ENCODE measurements around the gene ADGRG7.
"Not testable (repeated sequence)": the region's sequence is repeated elsewhere in the genome, so short reads cannot be mapped to it uniquely, and the experiment has no call there.

The ADGRG7 gene

GRCh38 chr3:100609305-100609704 is at the start of gene ADGRG7:
Gene ADGRG7 (plus strand): TSS chr3:100609601. CDS start chr3:100609857, 256 bp downstream.
- in situ Hi-C loops (cut with HindIII; ENCODE audit: low sequenced_read_pairs): no loop called here

GRCh38 chr3:100560426-100560825 is 49.0 kb upstream of the ADGRG7 start:
- in situ Hi-C loops (cut with HindIII; ENCODE audit: low sequenced_read_pairs): no loop called here

- in situ Hi-C loops (cut with HindIII; ENCODE audit: low sequenced_read_pairs): no loop called here
Observed at GRCh38 chr3:100561459-100562158, 47.8 kb upstream of the ADGRG7 start.

- in situ Hi-C loops (cut with HindIII; ENCODE audit: low sequenced_read_pairs): no loop called here
Observed at GRCh38 chr3:100562224-100562857, 47.1 kb upstream of the ADGRG7 start.

GRCh38 chr3:100563228-100563627 is 46.2 kb upstream of the ADGRG7 start:
- in situ Hi-C loops (cut with HindIII; ENCODE audit: low sequenced_read_pairs): no loop called here

- in situ Hi-C loops (cut with HindIII; ENCODE audit: low sequenced_read_pairs): no loop called here
Observed at GRCh38 chr3:100563652-100564211, 45.7 kb upstream of the ADGRG7 start.

- in situ Hi-C loops (cut with HindIII; ENCODE audit: low sequenced_read_pairs): no loop called here
Observed at GRCh38 chr3:100570811-100571210, 38.6 kb upstream of the ADGRG7 start.

GRCh38 chr3:100574536-100574935 is 34.9 kb upstream of the ADGRG7 start:
- in situ Hi-C loops (cut with HindIII; ENCODE audit: low sequenced_read_pairs): no loop called here

GRCh38 chr3:100575704-100576103 is 33.7 kb upstream of the ADGRG7 start:
- in situ Hi-C loops (cut with HindIII; ENCODE audit: low sequenced_read_pairs): loop anchor here (5.0 kb wide), 1 partner anchor 108 kb away; no protein-coding TSS in a partner anchor

- in situ Hi-C loops (cut with HindIII; ENCODE audit: low sequenced_read_pairs): loop anchor here (5.0 kb wide), 1 partner anchor 110 kb away; no protein-coding TSS in a partner anchor
Observed at GRCh38 chr3:100577382-100578008, 31.9 kb upstream of the ADGRG7 start.

- in situ Hi-C loops (cut with HindIII; ENCODE audit: low sequenced_read_pairs): loop anchor here (5.0 kb wide), 1 partner anchor 111 kb away; no protein-coding TSS in a partner anchor
Observed at GRCh38 chr3:100578646-100579045, 30.8 kb upstream of the ADGRG7 start.

- in situ Hi-C loops (cut with HindIII; ENCODE audit: low sequenced_read_pairs): no loop called here
Observed at GRCh38 chr3:100580147-100580546, 29.3 kb upstream of the ADGRG7 start.

- in situ Hi-C loops (cut with HindIII; ENCODE audit: low sequenced_read_pairs): no loop called here
Observed at GRCh38 chr3:100581650-100582049, 27.8 kb upstream of the ADGRG7 start.

- in situ Hi-C loops (cut with HindIII; ENCODE audit: low sequenced_read_pairs): not testable (repeated sequence)
Observed at GRCh38 chr3:100582157-100582556, 27.2 kb upstream of the ADGRG7 start.

GRCh38 chr3:100584101-100584660 is 25.2 kb upstream of the ADGRG7 start:
- in situ Hi-C loops (cut with HindIII; ENCODE audit: low sequenced_read_pairs): no loop called here

GRCh38 chr3:100586832-100587231 is 22.6 kb upstream of the ADGRG7 start:
- in situ Hi-C loops (cut with HindIII; ENCODE audit: low sequenced_read_pairs): no loop called here

GRCh38 chr3:100588251-100588650 is 21.1 kb upstream of the ADGRG7 start:
- in situ Hi-C loops (cut with HindIII; ENCODE audit: low sequenced_read_pairs): no loop called here

GRCh38 chr3:100590114-100590839 is 19.1 kb upstream of the ADGRG7 start:
- in situ Hi-C loops (cut with HindIII; ENCODE audit: low sequenced_read_pairs): no loop called here

- in situ Hi-C loops (cut with HindIII; ENCODE audit: low sequenced_read_pairs): no loop called here
Observed at GRCh38 chr3:100590840-100591147, 18.6 kb upstream of the ADGRG7 start.

- in situ Hi-C loops (cut with HindIII; ENCODE audit: low sequenced_read_pairs): no loop called here
Observed at GRCh38 chr3:100591411-100591810, 18.0 kb upstream of the ADGRG7 start.

Measured in endothelial cell of hepatic sinusoid (primary cell).